HepG2 (cell line): ENCODE data around the gene DLL1. TPM values are rescaled to one million over a fixed set of nuclear protein-coding genes. Genes with fewer than 3 reads are reported as not detected.

Experiments used
- ARID2 ChIP-seq: sonication (generic); formaldehyde crosslinking; IDR thresholded peaks from 2 replicates; pipeline ENCODE4 v1.8.1; 2022; ENCODE audit warnings: mild to moderate bottlenecking, missing genetic modification reagents, borderline replicate concordance
- ISL2 ChIP-seq: sonication (generic); formaldehyde crosslinking; IDR thresholded peaks from 2 replicates; pipeline ENCODE4 v1.5.0; 2020; ENCODE audit warnings: missing genetic modification reagents
- MLXIP ChIP-seq: sonication (generic); formaldehyde crosslinking; IDR thresholded peaks from 2 replicates; pipeline ENCODE4 v1.9.0; 2021; ENCODE audit warnings: missing genetic modification reagents, borderline replicate concordance
- ZNF10 ChIP-seq: sonication (generic); formaldehyde crosslinking; IDR thresholded peaks from 2 replicates; pipeline ENCODE4 v1.4.0; 2020; ENCODE audit warnings: mild to moderate bottlenecking, low read depth, missing genetic modification reagents, borderline replicate concordance
- ZNF143 ChIP-seq: sonication (generic); formaldehyde crosslinking; IDR thresholded peaks from 2 replicates; pipeline ENCODE4 v1.4.0; 2020; ENCODE audit warnings: missing genetic modification reagents
- ZNF232 ChIP-seq: sonication (generic); formaldehyde crosslinking; IDR thresholded peaks from 2 replicates; pipeline ENCODE4 v1.4.0; 2020; ENCODE audit warnings: missing genetic modification reagents, borderline replicate concordance
- ZNF263 ChIP-seq: sonication (generic); formaldehyde crosslinking; IDR thresholded peaks from 2 replicates; pipeline ENCODE4 v1.4.0; 2020; ENCODE audit warnings: missing genetic modification reagents
- ZNF430 ChIP-seq: sonication (generic); formaldehyde crosslinking; IDR thresholded peaks from 2 replicates; pipeline ENCODE4 v1.9.0; 2021; ENCODE audit warnings: mild to moderate bottlenecking, missing genetic modification reagents
- ZNF788 ChIP-seq: sonication (generic); formaldehyde crosslinking; IDR thresholded peaks from 2 replicates; pipeline ENCODE4 v1.5.0; 2020; ENCODE audit warnings: mild to moderate bottlenecking, missing genetic modification reagents, borderline replicate concordance
- ZNF790 ChIP-seq: sonication (generic); formaldehyde crosslinking; IDR thresholded peaks from 2 replicates; pipeline ENCODE4 v1.8.0; 2022; ENCODE audit warnings: missing genetic modification reagents, mild to moderate bottlenecking, borderline replicate concordance
- polyA plus RNA-seq, 8 experiments: library from polyadenylated mRNA; depleted of rRNA in 3 of 8; stranded (reverse) in 7 of 8; unstranded in 1 of 8; fragments of >200 nt; fragmentation: Illumina TruSeq in 4 of 8; extraction: Trizol in 4 of 8; gene quantifications; 2 replicates each; pipeline versions ENCODE4 v1.2.1 to v1.2.3, GENCODE V29; 2011 to 2016; ENCODE audit warnings: low read depth in 4 of 8, missing spikeins in 1 of 8, mixed read lengths in 1 of 8; ENCODE audit not compliant: insufficient read depth in 1 of 8
- total RNA-seq, 5 experiments: library from RNA; depleted of rRNA; stranded (reverse); fragments of >200 nt; fragmentation: Illumina TruSeq; extraction: Trizol; gene quantifications; 2 replicates each; pipeline ENCODE4 v1.2.3, GENCODE V29; 2016; ENCODE audit warnings: low read depth in 1 of 5

The DLL1 gene
- total and polyA plus RNA-seq, 2 of the 13 experiments (the other 11 are each of a cell fraction or from before 2014, with no cell fraction given), result not detected

GRCh38 chr6:170307080-170307545 is 16.2 kb upstream of the DLL1 start (continued):
- TF ChIP-seq MLXIP (CRISPR knock-in tag), result 0 out of 2 replicates have a peak, but pooled peaks have one; percentile 9
- TF ChIP-seq ISL2 (CRISPR knock-in tag), result 0 out of 2 replicates have a peak, but pooled peaks have one; percentile 8
- 0 out of 2 replicates have a peak, but pooled peaks have one; percentile 49 for TF ChIP-seq ZNF430 (CRISPR knock-in tag)
- no peak for TF ChIP-seq ZNF788 (CRISPR knock-in tag)
- TF ChIP-seq ZNF232 (CRISPR knock-in tag), result 0 out of 2 replicates have a peak, but pooled peaks have one; percentile 6
- no peak for TF ChIP-seq ZNF10
- 0 out of 2 replicates have a peak, but pooled peaks have one; percentile 13 for TF ChIP-seq ZNF143 (CRISPR knock-in tag)
- no peak for TF ChIP-seq ZNF263 (CRISPR knock-in tag)
- TF ChIP-seq ARID2 (CRISPR knock-in tag), result peak; percentile 72; the same call in 1 of the 2 replicates
- 0 out of 2 replicates have a peak, but pooled peaks have one; percentile 17 for TF ChIP-seq ZNF790 (CRISPR knock-in tag)
